K562 (cell line): ENCODE measurements around the gene MPHOSPH9. TPM values are rescaled to one million over a fixed set of nuclear protein-coding genes. Genes with fewer than 3 reads are reported as not detected.
A peak's percentile ranks its signal among the peaks of the same experiment; 100 is the strongest.

Experiments
- ARID2 ChIP-seq: fragments of 450-650 bp; IDR thresholded peaks from 2 replicates; pipeline ENCODE4 v1.6.1; 2017; ENCODE audit warnings: antibody characterized with exemption, mild to moderate bottlenecking
- ARID3B ChIP-seq: fragments of 250-450 bp; sonication (Bioruptor Pico); IDR thresholded peaks from 2 replicates; pipeline ENCODE4 v1.4.0; 2020; ENCODE audit warnings: borderline replicate concordance
- BRD4 ChIP-seq: fragments of 200-600 bp; sonication (generic); IDR thresholded peaks from 2 replicates; pipeline ENCODE4 v1.6.1; 2017; ENCODE audit warnings: inconsistent platforms
- E2F5 ChIP-seq: sonication (generic); formaldehyde crosslinking; IDR thresholded peaks from 2 replicates; pipeline ENCODE4 v1.8.0; 2022; ENCODE audit warnings: mild to moderate bottlenecking, missing genetic modification reagents
- JUNB ChIP-seq: fragments of 450-650 bp; formaldehyde crosslinking; conservative IDR thresholded peaks from 2 replicates; pipeline ENCODE4 v1.4.0; 2020; ENCODE audit warnings: mild to moderate bottlenecking
- KDM1A ChIP-seq, 2 experiments: fragments of 450-650 bp; IDR thresholded peaks; 2 replicates each; pipeline ENCODE4 v1.6.1; 2016; ENCODE audit warnings: mild to moderate bottlenecking in 2 of 2
- KDM2B ChIP-seq: fragments of 250-450 bp; sonication (Bioruptor Pico); IDR thresholded peaks from 2 replicates; pipeline ENCODE4 v1.8.0; 2021; ENCODE audit warnings: mild to moderate bottlenecking, moderate library complexity
- NR3C1 ChIP-seq: sonication (generic); formaldehyde crosslinking; IDR thresholded peaks from 2 replicates; pipeline ENCODE4 v1.8.1; 2022; ENCODE audit warnings: missing genetic modification reagents
- POLR3G ChIP-seq: IDR thresholded peaks from 2 replicates; pipeline ENCODE4 v1.6.1; 2011; ENCODE audit not compliant: insufficient read length, insufficient replicate concordance; ENCODE audit errors: extremely low read depth
- RHOXF2B ChIP-seq: fragments of 250-450 bp; sonication (Bioruptor Pico); conservative IDR thresholded peaks from 2 replicates; pipeline ENCODE4 v1.5.1; 2021
- SIN3B ChIP-seq: fragments of 450-650 bp; IDR thresholded peaks from 2 replicates; pipeline ENCODE4 v1.6.1; 2017; ENCODE audit warnings: low read depth, mild to moderate bottlenecking, moderate library complexity
- SIRT6 ChIP-seq: IDR thresholded peaks from one replicate; pipeline ENCODE4 v1.6.1; 2012; ENCODE audit warnings: low read depth, mild to moderate bottlenecking, control low read depth, inconsistent platforms, low read length, moderate library complexity
- SMAD3 ChIP-seq: fragments of 450-650 bp; formaldehyde crosslinking; conservative IDR thresholded peaks from 2 replicates; pipeline ENCODE4 v1.4.0; 2020; ENCODE audit warnings: mild to moderate bottlenecking
- SRF ChIP-seq, 2 experiments: fragments of 250-450, 450-650 bp in 1 of 2; sonication (Bioruptor Pico) in 1 of 2; sonication (generic) in 1 of 2; formaldehyde crosslinking; IDR thresholded peaks; 2 replicates each; pipeline versions ENCODE4 v1.5.0 to v1.5.1; 2020 to 2022; ENCODE audit warnings: mild to moderate bottlenecking in 1 of 2, missing genetic modification reagents in 1 of 2
- SRSF1 ChIP-seq: fragments of 200-400 bp; formaldehyde crosslinking; IDR thresholded peaks from 2 replicates; pipeline ENCODE4 v1.6.1; 2017; ENCODE audit warnings: mild to moderate bottlenecking, low read depth, low read length, moderate library complexity
- TAF15 ChIP-seq: fragments of 200-400 bp; formaldehyde crosslinking; IDR thresholded peaks from 2 replicates; pipeline ENCODE4 v1.6.1; 2017; ENCODE audit warnings: mild to moderate bottlenecking, low read depth, low read length, moderate library complexity
- TAF7 ChIP-seq: fragments of 450-650 bp; IDR thresholded peaks from 2 replicates; pipeline ENCODE4 v1.6.1; 2016; ENCODE audit warnings: missing genetic modification characterization, missing compliant biosample characterization
- U2AF2 ChIP-seq: fragments of 200-400 bp; formaldehyde crosslinking; optimal IDR thresholded peaks from 2 replicates; pipeline ENCODE3; 2017; ENCODE audit warnings: low read depth, mild to moderate bottlenecking, low read length
- ZNF165 ChIP-seq: fragments of 250-450 bp; sonication (Bioruptor Pico); IDR thresholded peaks from 2 replicates; pipeline ENCODE4 v1.4.0; 2020; ENCODE audit warnings: borderline replicate concordance
- ZNF395 ChIP-seq: fragments of 200-800 bp; sonication (Bioruptor generic); IDR thresholded peaks from 2 replicates; pipeline ENCODE4 v1.6.1; 2017; ENCODE audit warnings: missing genetic modification characterization, missing compliant biosample characterization
- ZNF583 ChIP-seq: fragments of 250-450 bp; sonication (Bioruptor Pico); IDR thresholded peaks from 2 replicates; pipeline ENCODE4 v1.4.0; 2020
- ZNF740 ChIP-seq, 3 experiments: fragments of 200-800 bp in 1 of 3; sonication (Bioruptor generic) in 1 of 3; sonication (generic) in 1 of 3; formaldehyde crosslinking in 1 of 3; IDR thresholded peaks; 2 replicates each; pipeline versions ENCODE4 v1.6.1 to v1.8.0; 2016 to 2022; ENCODE audit warnings: mild to moderate bottlenecking in 2 of 3, missing compliant biosample characterization in 2 of 3, missing genetic modification characterization in 2 of 3, missing genetic modification reagents in 1 of 3
- ZNF780A ChIP-seq: fragments of 250-450 bp; sonication (Bioruptor Pico); IDR thresholded peaks from 2 replicates; pipeline ENCODE4 v1.5.0; 2021; ENCODE audit warnings: mild to moderate bottlenecking
- polyA plus RNA-seq, 8 experiments: library from polyadenylated mRNA; depleted of rRNA in 4 of 8; stranded (reverse) in 5 of 8; unstranded in 3 of 8; fragments of >200 nt; fragmentation: Nextera tagmentation in 2 of 8; fragmentation: Illumina TruSeq in 1 of 8; extraction: Ambion mirVana in 2 of 8; extraction: Trizol in 1 of 8; gene quantifications; 2 replicates each; pipeline versions ENCODE4 v1.2.1 to v1.2.3, GENCODE V29; 2011 to 2014; ENCODE audit warnings: inconsistent platforms in 1 of 8, missing spikeins in 1 of 8
- total RNA-seq, 7 experiments: library from RNA; depleted of rRNA in 6 of 7; stranded (reverse); fragments of >200 nt in 6 of 7; fragmentation: Illumina TruSeq in 2 of 7; extraction: Trizol in 2 of 7; gene quantifications; 2 replicates each; pipeline versions ENCODE4 v1.2.1 to v1.2.3, GENCODE V29; 2011 to 2021; ENCODE audit warnings: low replicate concordance in 1 of 7

MPHOSPH9 gene
- total and polyA plus RNA-seq, 9 of the 15 experiments (the other 6 are each of a cell fraction or from before 2014, with no cell fraction given) = 14.2 to 103 (median 54.5) TPM

- TF ChIP-seq ZNF740 (CRISPR knock-in tag; IDR thresholded peaks at IDR 0.05) (peak; percentile 86), ZNF740 (tag; IDR thresholded peaks at IDR 0.05) (peak in 1 of 2 experiments; percentile 71; a peak in 2 of 4 replicates), TAF7 (peak; percentile 63; the same call in 1 of the 2 replicates), U2AF2 (no peak), POLR3G (no peak), RHOXF2B (CRISPR knock-in tag) (no peak), KDM1A (IDR thresholded peaks at IDR 0.05) (peak; percentile 16 to 19; a peak in 1 of 4 replicates), E2F5 (CRISPR knock-in tag) (no peak), NR3C1 (CRISPR knock-in tag) (no peak), SIN3B (peak; percentile 50; the same call in 1 of the 2 replicates), ARID3B (peak; percentile 44; the same call in 1 of the 2 replicates), ZNF583 (CRISPR knock-in tag) (no peak), JUNB (CRISPR knock-in tag) (no peak), TAF15 (no peak), SRSF1 (no peak), SIRT6 (no peak), ZNF395 (CRISPR knock-in tag) (no peak), ZNF780A (CRISPR knock-in tag) (no peak), SMAD3 (no peak), BRD4 (no peak), SRF (CRISPR knock-in tag; IDR thresholded peaks at IDR 0.05) (peak in 1 of 2 experiments; percentile 50; a peak in 1 of 4 replicates), ARID2 (no peak), KDM2B (no peak), ZNF165 (CRISPR knock-in tag) (no peak)
Measured at GRCh38 chr12:123233505-123234308, 766 bp upstream of the MPHOSPH9 start (continued).
